Measurements from ENCODE around the gene CFAP119.

CFAP119 gene

GRCh38 chr16:30760577-30761426, 1.1 kb downstream of the CFAP119 start:
- DNase-seq = no peak

GRCh38 chr16:30760001-30760559, 1.8 kb downstream of the CFAP119 start:
- no peak for DNase-seq

GRCh38 chr16:30758988-30759491, 2.8 kb downstream of the CFAP119 start:
- no peak for DNase-seq

GRCh38 chr16:30757316-30757715, 4.5 kb downstream of the CFAP119 start:
- DNase-seq = no peak

- no peak for DNase-seq
Observed at GRCh38 chr16:30756781-30757100, 5.1 kb downstream of the CFAP119 start.

GRCh38 chr16:30755955-30756780, 5.7 kb downstream of the CFAP119 start:
- DNase-seq = no peak

GRCh38 chr16:30753596-30753995, 8.3 kb downstream of the CFAP119 start:
- no peak for DNase-seq

GRCh38 chr16:30750876-30751465, 10.9 kb downstream of the CFAP119 start:
- DNase-seq = no peak

- no peak for DNase-seq
Observed at GRCh38 chr16:30750201-30750600, 11.7 kb downstream of the CFAP119 start.

- no peak for DNase-seq
Observed at GRCh38 chr16:30748634-30749445, 13.0 kb downstream of the CFAP119 start.

GRCh38 chr16:30747799-30748633, 13.8 kb downstream of the CFAP119 start, which contains the start of gene PHKG2:
PHKG2 (plus strand) TSS chr16:30748425; CDS start chr16:30748821, 396 bp downstream.
- DNase-seq = peak; percentile 98

- no peak for DNase-seq
Observed at GRCh38 chr16:30747331-30747730, 14.5 kb downstream of the CFAP119 start.

- DNase-seq = no peak
Observed at GRCh38 chr16:30746638-30747175, 15.2 kb downstream of the CFAP119 start.

- DNase-seq = no peak
Observed at GRCh38 chr16:30745082-30745481, 16.8 kb downstream of the CFAP119 start.

GRCh38 chr16:30744183-30744582, 17.7 kb downstream of the CFAP119 start:
- DNase-seq = no peak

- DNase-seq = no peak
Observed at GRCh38 chr16:30743716-30744115, 18.1 kb downstream of the CFAP119 start.

GRCh38 chr16:30741461-30741914, 20.4 kb downstream of the CFAP119 start:
- no peak for DNase-seq

GRCh38 chr16:30740364-30741251, 21.3 kb downstream of the CFAP119 start:
- DNase-seq = peak; percentile 87
